NCI-H187 treated with DMSO at 0.1 percent for 48 hours (cell line): Measurements from ENCODE around the gene CTTNBP2.

ENCODE experiments used
- DNase-seq: peaks from one replicate; lab custom pipeline; 2025; lab: John Stamatoyannopoulos, UW

Gene CTTNBP2

GRCh38 chr7:117690147-117690546, 183.1 kb downstream of the CTTNBP2 start:
- no peak for DNase-seq

GRCh38 chr7:117689406-117689805, 183.8 kb downstream of the CTTNBP2 start:
- DNase-seq = no peak

GRCh38 chr7:117688126-117688525, 185.1 kb downstream of the CTTNBP2 start:
- no peak for DNase-seq

GRCh38 chr7:117686311-117686935, 186.8 kb downstream of the CTTNBP2 start:
- DNase-seq = no peak

- DNase-seq = no peak
Observed at GRCh38 chr7:117685795-117686194, 187.4 kb downstream of the CTTNBP2 start.

- no peak for DNase-seq
Observed at GRCh38 chr7:117683430-117684175, 189.6 kb downstream of the CTTNBP2 start.

- DNase-seq = no peak
Observed at GRCh38 chr7:117682681-117683385, 190.4 kb downstream of the CTTNBP2 start.

GRCh38 chr7:117679120-117679519, 194.1 kb downstream of the CTTNBP2 start:
- no peak for DNase-seq

GRCh38 chr7:117675497-117676435, 197.5 kb downstream of the CTTNBP2 start:
- no peak for DNase-seq

GRCh38 chr7:117674617-117675016, 198.6 kb downstream of the CTTNBP2 start:
- no peak for DNase-seq

- DNase-seq = no peak
Observed at GRCh38 chr7:117673839-117674238, 199.4 kb downstream of the CTTNBP2 start.

GRCh38 chr7:117673367-117673766, 199.9 kb downstream of the CTTNBP2 start:
- no peak for DNase-seq

- no peak for DNase-seq
Observed at GRCh38 chr7:117672453-117672852, 200.8 kb downstream of the CTTNBP2 start.

- DNase-seq = no peak
Observed at GRCh38 chr7:117669818-117670217, 203.4 kb downstream of the CTTNBP2 start.

- DNase-seq = no peak
Observed at GRCh38 chr7:117667456-117667855, 205.8 kb downstream of the CTTNBP2 start.

GRCh38 chr7:117666689-117667088, 206.6 kb downstream of the CTTNBP2 start:
- no peak for DNase-seq

- no peak for DNase-seq
Observed at GRCh38 chr7:117666031-117666430, 207.2 kb downstream of the CTTNBP2 start.

GRCh38 chr7:117665368-117665767, 207.9 kb downstream of the CTTNBP2 start:
- DNase-seq = no peak

- no peak for DNase-seq
Observed at GRCh38 chr7:117664047-117664446, 209.2 kb downstream of the CTTNBP2 start.

GRCh38 chr7:117661328-117661727, 211.9 kb downstream of the CTTNBP2 start:
- no peak for DNase-seq
